GM12891 (cell line): ENCODE results near the gene STAG3.

Source experiments
- POLR2AphosphoS5 ChIP-seq: IDR thresholded peaks from 2 replicates; pipeline ENCODE4 v1.6.1; 2011; ENCODE audit warnings: low read depth, low read length, control low read depth
- POU2F2 ChIP-seq: IDR thresholded peaks from 2 replicates; pipeline ENCODE4 v1.6.1; 2011; ENCODE audit warnings: low read depth, mild to moderate bottlenecking, control low read depth, low read length, moderate library complexity
- SPI1 ChIP-seq: IDR thresholded peaks from 2 replicates; pipeline ENCODE4 v1.6.1; 2011; ENCODE audit warnings: low read depth, low read length, control low read depth
- TAF1 ChIP-seq: IDR thresholded peaks from 2 replicates; pipeline ENCODE4 v1.6.1; 2011; ENCODE audit warnings: low read depth, low read length, control low read depth

DNA sequence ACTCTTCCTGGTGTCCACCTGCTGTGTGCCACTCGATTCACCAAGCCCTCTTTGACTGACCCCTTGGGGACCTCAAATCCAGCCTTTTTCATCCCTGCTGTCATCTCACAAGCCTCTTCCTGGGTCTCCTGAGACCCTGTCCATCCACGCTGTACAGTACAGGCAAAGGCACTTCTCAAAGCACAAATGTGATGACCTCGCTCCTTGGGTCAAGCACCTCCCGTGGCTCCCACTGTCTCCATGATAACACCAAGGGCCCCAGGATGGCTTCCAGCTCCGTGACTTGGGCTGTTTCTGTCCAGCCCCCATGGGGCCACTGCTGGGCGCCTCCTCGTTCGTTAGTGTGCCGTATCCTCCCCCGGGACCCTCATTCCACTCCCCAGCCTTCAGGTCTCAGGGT lies 70.8 kb downstream of the STAG3 start:
- no peak for TF ChIP-seq POLR2AphosphoS5
- no peak for TF ChIP-seq SPI1
- TF ChIP-seq TAF1, result no peak
- no peak for TF ChIP-seq POU2F2
